Activated gamma-delta T cell treated with anti-CD3 and anti-CD28 coated beads, Interleukin-2, amount 50 U/mL, for 16 hours (primary cell): ENCODE results near the gene ADARB1.

ENCODE experiments used
- DNase-seq: peaks from one replicate; pipeline ENCODE4 v3.0.0-alpha.2; 2020; ENCODE audit warnings: low read depth

The ADARB1 gene

DNA sequence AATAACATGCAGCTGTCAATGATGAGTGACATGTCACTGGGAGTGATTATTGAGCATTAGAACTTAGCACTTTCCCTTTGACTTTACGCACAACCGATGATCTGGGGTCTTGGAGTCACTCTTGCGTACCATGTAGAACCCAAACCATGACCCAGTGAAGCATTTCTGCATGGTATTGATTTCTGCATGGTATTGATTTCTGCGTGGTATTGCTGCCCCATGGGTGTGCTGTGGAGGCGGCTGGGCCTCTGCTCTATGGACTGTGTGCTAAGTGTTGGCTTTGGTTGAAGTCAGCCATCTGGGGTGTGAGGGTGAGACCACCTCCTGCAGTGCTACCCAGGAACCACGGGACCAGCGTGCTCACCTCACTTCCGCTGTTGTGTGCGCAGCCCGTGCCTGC lies 98.0 kb downstream of the ADARB1 start:
- DNase-seq: no peak

DNA sequence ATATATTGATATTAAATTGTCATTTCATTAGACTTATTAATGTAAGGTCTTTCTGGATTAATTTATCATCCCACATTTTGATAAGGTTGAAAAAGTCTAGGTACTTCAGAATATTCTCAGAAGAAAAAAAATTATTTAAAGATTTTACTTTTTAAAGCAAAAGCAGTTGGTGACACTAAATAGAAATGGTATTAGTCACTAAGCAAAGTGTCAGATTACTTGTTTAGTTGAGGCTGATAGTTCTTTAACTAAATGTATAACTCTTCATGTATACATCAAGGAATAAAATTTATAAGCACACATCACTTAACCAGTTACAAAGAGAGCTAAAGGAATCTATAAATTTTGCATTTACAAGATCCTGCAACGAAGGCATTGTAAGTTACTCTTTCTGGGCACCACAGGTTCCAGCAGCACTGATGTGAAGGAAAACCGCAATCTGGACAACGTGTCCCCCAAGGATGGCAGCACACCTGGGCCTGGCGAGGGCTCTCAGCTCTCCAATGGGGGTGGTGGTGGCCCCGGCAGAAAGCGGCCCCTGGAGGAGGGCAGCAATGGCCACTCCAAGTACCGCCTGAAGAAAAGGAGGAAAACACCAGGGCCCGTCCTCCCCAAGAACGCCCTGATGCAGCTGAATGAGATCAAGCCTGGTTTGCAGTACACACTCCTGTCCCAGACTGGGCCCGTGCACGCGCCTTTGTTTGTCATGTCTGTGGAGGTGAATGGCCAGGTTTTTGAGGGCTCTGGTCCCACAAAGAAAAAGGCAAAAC lies 101.1 kb downstream of the ADARB1 start:
- DNase-seq: no peak

GRCh38 chr21:45176141-45176540 lies 101.8 kb downstream of the ADARB1 start:
- no peak for DNase-seq

DNA sequence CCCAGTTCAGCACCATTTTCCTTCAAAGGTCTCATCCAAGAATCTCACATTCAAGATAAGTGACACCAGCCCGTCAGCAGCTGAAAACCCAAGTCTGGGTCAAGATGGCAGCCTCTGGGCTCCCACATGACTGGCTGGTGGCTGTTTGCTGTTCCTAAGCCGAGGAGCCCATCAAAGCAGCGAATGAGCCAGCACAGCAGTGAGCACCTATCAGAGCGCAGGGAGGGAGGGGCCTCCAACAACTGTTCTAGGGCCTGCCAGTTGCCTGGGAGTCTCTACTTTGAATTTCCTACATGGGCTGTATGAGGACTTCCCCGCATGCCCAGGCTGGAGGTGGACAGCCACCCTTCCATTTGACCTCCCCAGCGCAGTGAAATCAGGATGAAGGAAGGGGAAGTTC lies 102.7 kb downstream of the ADARB1 start:
- DNase-seq: no peak

- DNase-seq: no peak
These were observed 103.8 kb downstream of the ADARB1 start for GRCh38 chr21:45178070-45178608.

GRCh38 chr21:45178971-45179370 lies 104.6 kb downstream of the ADARB1 start:
- no peak for DNase-seq

- DNase-seq: no peak
These were observed 105.3 kb downstream of the ADARB1 start for GRCh38 chr21:45179568-45180245.

DNA sequence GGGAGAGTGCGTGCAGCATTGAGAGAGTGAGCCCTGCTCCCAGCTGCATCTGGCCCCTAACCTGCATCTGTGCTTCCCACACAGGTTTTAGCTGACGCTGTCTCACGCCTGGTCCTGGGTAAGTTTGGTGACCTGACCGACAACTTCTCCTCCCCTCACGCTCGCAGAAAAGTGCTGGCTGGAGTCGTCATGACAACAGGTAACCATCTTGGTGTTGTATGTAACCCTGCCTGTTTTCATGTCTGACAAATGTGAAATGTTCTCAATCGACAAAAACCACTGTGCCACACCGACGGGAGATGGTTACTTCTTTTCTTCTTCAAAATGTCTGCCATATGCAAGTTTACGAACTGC lies 105.8 kb downstream of the ADARB1 start:
- no peak for DNase-seq

GRCh38 chr21:45182958-45183357 lies 108.6 kb downstream of the ADARB1 start:
- no peak for DNase-seq

DNA sequence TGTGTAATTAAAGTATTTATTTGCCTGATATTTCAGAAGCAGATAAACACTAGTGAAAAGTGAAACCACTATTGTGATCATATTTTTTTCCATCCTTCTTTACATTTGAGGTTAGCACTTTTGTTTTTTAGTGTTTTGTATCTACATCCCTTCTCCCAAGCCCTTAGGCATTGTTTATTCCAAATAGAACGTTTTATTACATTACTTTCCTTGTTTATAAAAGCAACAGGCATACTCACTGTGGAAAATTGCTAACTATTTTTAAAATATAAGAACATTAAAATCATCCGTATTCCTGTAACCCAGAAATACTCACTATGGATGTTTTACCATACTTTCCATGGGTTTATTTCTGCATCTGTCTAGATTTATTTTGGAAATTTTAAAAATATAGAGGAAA lies 109.5 kb downstream of the ADARB1 start:
- DNase-seq: no peak

DNA sequence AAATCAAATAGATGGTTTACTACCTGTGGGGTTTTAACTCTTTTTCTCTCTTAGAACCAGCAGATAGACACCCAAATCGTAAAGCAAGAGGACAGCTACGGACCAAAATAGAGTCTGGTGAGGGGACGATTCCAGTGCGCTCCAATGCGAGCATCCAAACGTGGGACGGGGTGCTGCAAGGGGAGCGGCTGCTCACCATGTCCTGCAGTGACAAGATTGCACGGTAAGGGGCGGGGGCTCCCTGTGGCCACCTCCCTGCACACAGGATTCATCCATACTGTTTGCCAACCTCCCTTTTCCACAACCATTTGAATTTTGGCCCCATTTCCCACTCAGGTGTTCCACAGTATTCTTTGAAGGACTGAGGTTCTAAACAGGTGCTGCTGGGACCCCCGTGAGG lies 110.5 kb downstream of the ADARB1 start:
- DNase-seq: no peak

DNA sequence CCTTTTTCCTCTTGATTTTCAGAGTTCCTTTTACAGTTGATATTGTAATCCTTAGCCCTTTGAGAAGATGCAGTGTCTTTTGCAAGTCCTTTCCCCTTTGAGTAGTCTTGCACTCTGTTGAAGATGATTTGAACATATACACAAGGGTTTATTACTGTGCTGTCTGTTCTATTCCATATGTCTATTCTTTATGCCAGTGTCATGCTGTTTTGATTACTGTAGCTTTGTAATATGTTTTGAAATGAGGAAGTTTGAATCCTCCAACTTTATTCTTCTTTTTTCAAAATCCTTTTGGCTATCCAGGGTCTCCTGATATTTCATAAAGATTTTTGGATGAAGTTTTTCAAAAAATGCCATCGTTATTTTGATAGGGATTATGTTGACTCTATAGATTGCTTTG lies 112.3 kb downstream of the ADARB1 start:
- no peak for DNase-seq

DNA sequence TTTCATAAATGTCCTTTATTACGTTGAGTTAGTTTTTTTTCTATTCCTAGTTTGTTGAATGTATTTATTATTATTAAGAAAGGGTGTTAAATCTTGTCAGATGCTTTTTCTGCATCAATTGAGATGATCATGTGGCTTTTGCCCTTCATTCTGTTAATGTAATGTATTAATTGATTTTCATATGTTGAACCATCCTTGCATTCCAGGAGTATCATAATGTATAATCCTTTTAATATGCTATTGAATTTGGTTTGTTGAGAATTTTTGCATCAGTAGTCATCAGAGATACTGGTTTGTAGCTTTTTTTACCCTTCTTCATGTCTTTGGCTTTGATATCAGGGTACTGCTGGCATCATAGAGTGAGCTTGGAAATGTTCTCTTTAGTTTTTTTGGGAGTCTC lies 113.3 kb downstream of the ADARB1 start:
- no peak for DNase-seq

- DNase-seq: no peak
These were observed 115.6 kb downstream of the ADARB1 start for GRCh38 chr21:45190013-45190412.

- no peak for DNase-seq
These were observed 118.0 kb downstream of the ADARB1 start for GRCh38 chr21:45192332-45192731.

- DNase-seq: no peak
These were observed 122.2 kb downstream of the ADARB1 start for GRCh38 chr21:45196620-45197019.

DNA sequence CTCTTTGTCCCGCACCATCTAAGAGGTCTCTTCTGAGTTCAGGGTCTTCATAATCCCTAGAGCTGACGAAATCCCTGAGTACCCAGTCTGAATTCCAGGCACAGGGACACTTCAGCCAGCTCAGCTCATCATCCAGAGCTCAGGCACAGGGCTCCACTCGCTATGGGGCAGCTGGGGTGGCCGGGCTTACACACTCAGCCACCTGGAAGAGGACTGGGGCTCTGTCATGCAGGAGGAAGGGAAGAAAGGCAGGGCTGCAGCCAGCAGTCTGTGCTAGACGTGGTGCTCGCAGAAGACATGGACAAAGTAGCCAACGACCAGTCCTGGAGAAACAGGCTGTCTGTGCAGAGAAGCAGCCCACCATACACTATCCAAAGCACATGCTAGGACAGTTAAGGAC lies 124.8 kb downstream of the ADARB1 start:
- DNase-seq: no peak

- DNase-seq: no peak
These were observed 125.7 kb downstream of the ADARB1 start for GRCh38 chr21:45200031-45200430.

GRCh38 chr21:45200581-45201296 lies 126.4 kb downstream of the ADARB1 start:
- no peak for DNase-seq

- no peak for DNase-seq
These were observed 128.0 kb downstream of the ADARB1 start for GRCh38 chr21:45202344-45202743.

DNA sequence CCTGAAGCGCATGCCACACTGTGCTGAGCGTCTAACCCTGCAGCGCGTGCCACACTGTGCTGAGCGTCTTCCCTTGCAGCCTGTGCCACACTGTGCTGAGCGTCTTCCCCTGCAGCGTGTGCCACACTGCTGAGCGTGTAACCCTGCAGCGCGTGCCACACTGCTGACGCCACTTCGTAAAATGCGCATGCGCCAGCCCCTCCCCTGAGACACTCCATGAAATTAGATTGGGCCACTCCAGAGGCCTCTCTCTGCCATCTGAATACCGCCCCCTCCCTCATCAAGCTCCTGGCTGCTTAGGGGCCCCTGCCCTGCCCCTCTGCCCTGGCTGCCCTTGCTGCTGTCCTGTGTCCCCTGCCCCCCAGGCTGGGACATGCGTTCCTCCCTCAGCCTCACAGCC lies 128.5 kb downstream of the ADARB1 start:
- no peak for DNase-seq

GRCh38 chr21:45203983-45204382 lies 129.6 kb downstream of the ADARB1 start:
- DNase-seq: no peak

DNA sequence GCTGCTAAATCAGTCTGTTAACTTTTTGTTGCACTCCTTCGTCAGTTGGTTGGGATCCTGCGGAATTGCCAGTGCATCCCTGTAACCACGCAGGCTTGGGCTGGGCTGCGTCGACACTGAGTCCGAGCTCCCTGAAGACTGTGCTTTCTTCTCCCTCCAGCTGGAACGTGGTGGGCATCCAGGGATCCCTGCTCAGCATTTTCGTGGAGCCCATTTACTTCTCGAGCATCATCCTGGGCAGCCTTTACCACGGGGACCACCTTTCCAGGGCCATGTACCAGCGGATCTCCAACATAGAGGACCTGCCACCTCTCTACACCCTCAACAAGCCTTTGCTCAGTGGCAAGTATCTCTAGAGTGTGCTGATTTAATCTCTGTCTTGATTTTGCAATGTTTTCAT lies 130.0 kb downstream of the ADARB1 start:
- no peak for DNase-seq
